Measurements from ENCODE around the gene PTPRT.

The PTPRT gene

DNA sequence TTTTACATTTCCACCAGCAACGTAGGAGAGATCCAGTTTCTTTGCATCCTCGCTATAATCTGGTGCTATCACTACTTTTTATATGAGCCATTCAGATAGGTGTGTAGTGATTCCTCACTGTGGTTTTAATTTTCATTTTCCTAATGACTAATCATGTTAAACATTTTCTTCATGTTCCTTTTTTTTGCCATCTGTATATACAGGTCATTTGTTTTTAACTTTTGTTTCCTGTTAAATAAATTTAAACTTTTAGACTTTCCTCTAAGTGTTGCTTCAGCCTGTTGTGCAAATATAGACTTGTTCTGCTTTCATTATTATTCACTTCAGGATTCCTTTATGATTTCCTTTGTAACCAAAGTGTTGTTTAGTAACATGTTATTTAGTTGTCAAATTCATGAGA, 697.4 kb downstream of the PTPRT start:
- H3K4me3 ChIP-seq (ENCODE audit: low read depth, low read length): no peak overlapping the region
- H2AFZ ChIP-seq (ENCODE audit: low read length, unreplicated experiment): no peak overlapping the region
- no peaks in the 10 kb centered on the region for H3K36me3 ChIP-seq (ENCODE audit: insufficient read depth, low read length)
- no peak overlapping the region for H3K27ac ChIP-seq (ENCODE audit: low read depth, low read length)
- H3K27me3 ChIP-seq (ENCODE audit: insufficient read depth, low read length): no peaks in the 10 kb centered on the region
- no peaks in the 10 kb centered on the region for H3K4me1 ChIP-seq (ENCODE audit: control insufficient read depth, insufficient read depth, low read length, unreplicated experiment)
- H3K79me2 ChIP-seq (ENCODE audit: control insufficient read depth, insufficient read depth, low read length, unreplicated experiment): no peaks in the 10 kb centered on the region

DNA sequence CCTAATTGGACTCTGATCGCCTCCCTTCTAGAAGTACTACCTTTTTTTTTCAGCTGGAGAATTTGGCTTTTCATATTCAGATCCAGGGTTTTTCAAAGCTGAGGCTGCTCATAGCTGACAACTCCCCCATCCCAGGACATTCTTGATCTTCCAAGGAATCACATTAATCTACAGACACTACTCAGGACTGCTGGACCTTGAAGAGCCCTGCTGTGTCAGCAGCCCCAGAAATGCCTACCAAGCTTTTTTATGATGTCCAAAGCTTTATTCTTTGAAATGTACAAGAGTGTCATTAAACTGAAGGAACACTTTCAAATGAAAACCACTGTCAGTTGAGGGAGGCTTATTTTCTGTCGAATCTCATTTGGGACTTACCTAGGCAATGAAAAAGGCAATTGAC, 704.1 kb downstream of the PTPRT start:
- Histone ChIP-seq H3K79me2 (ENCODE audit: control insufficient read depth, insufficient read depth, low read length, unreplicated experiment) (no peaks in the 10 kb centered on the region), H3K4me1 (ENCODE audit: control insufficient read depth, insufficient read depth, low read length, unreplicated experiment) (no peaks in the 10 kb centered on the region), H3K27me3 (ENCODE audit: insufficient read depth, low read length) (no peaks in the 10 kb centered on the region), H2AFZ (ENCODE audit: low read length, unreplicated experiment) (no peak overlapping the region), H3K4me3 (ENCODE audit: low read depth, low read length) (no peak overlapping the region), H3K36me3 (ENCODE audit: insufficient read depth, low read length) (no peaks in the 10 kb centered on the region), H3K27ac (ENCODE audit: low read depth, low read length) (no peak overlapping the region)

DNA sequence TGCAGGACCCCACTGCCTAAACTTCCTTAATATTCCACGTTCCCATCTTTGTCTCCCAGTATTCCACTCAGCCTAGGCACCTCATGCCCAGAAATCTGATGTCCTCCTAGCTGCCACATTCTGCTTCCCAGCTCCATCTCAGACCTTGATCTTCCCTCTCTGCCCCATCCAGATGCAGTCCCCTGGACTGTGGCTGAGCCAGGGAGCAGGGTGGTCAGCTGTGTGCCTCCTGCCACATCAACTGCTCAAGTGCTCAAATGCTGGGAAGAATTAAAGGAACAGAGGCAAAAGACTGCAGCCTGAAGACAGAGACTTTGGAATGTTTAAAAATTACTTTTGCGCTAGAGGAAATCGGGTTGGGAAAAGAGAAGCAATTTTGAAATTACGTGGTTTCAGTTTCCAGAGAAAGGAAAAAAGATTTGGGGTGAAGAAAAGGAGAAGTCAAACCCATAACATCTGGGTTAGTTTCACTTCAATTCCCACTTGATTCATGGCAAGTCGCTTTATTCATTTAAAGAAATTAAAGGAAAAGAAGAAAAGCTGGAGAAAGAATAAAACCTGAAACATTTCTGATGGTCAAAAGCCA, 704.8 kb downstream of the PTPRT start:
- Histone ChIP-seq H3K36me3 (ENCODE audit: insufficient read depth, low read length) (no peaks in the 10 kb centered on the region), H3K4me1 (ENCODE audit: control insufficient read depth, insufficient read depth, low read length, unreplicated experiment) (no peaks in the 10 kb centered on the region), H3K4me3 (ENCODE audit: low read depth, low read length) (no peak overlapping the region), H3K27ac (ENCODE audit: low read depth, low read length) (no peak overlapping the region), H3K79me2 (ENCODE audit: control insufficient read depth, insufficient read depth, low read length, unreplicated experiment) (no peaks in the 10 kb centered on the region), H2AFZ (ENCODE audit: low read length, unreplicated experiment) (no peak overlapping the region), H3K27me3 (ENCODE audit: insufficient read depth, low read length) (no peaks in the 10 kb centered on the region)

DNA sequence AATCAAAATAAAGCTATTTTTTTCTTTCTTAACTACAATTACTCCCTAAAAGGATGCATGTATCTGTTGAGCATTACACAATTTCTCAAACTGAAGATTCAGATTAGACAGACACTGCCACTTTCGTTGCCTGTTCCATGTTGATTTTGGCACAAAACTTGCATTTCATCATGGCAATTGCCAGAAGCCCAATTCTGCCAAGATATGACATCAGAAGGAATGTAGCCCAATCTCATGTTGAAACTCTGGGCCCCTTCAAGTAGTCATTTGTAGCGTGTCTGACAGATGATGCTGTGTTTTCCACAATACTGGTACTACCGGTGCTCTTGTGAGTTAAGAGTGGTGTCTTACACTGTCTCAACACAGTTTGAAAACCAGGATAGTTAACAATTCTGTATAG, 705.4 kb downstream of the PTPRT start:
- Histone ChIP-seq H3K79me2 (ENCODE audit: control insufficient read depth, insufficient read depth, low read length, unreplicated experiment) (no peaks in the 10 kb centered on the region), H3K36me3 (ENCODE audit: insufficient read depth, low read length) (no peaks in the 10 kb centered on the region), H3K4me3 (ENCODE audit: low read depth, low read length) (no peak overlapping the region), H3K27me3 (ENCODE audit: insufficient read depth, low read length) (no peaks in the 10 kb centered on the region), H3K4me1 (ENCODE audit: control insufficient read depth, insufficient read depth, low read length, unreplicated experiment) (no peaks in the 10 kb centered on the region), H2AFZ (ENCODE audit: low read length, unreplicated experiment) (no peak overlapping the region), H3K27ac (ENCODE audit: low read depth, low read length) (no peak overlapping the region)

DNA sequence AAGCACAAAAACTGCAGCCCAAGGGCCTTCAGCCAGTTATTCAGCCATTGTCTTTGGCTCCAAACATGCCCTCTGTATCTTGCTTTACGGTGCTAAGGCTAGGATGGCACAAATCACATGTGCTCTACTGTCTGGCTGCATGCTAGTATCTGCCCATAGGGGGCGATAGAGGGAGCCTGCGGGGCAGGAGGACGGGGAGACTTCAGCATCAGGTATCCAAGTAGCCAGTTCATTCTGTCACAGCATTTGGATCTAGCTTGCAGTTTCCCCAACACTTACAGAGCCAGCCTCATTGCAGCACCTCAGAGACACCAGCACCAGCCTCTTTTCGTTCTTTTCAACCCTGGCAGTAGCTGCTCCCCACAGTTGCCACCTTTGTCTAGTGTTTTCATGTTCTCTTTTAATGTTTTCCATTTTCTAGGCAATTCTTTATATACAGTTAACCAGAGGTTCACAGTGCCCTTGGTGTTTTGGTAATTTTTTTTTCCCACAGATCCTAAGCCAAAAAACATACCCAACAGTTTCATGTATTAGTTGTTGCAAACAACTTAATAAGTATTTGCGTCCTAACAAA, 705.9 kb downstream of the PTPRT start:
- no peaks in the 10 kb centered on the region for H3K36me3 ChIP-seq (ENCODE audit: insufficient read depth, low read length)
- H3K27me3 ChIP-seq (ENCODE audit: insufficient read depth, low read length): no peaks in the 10 kb centered on the region
- H3K79me2 ChIP-seq (ENCODE audit: control insufficient read depth, insufficient read depth, low read length, unreplicated experiment): no peaks in the 10 kb centered on the region
- no peaks in the 10 kb centered on the region for H3K4me1 ChIP-seq (ENCODE audit: control insufficient read depth, insufficient read depth, low read length, unreplicated experiment)
- H2AFZ ChIP-seq (ENCODE audit: low read length, unreplicated experiment): no peak overlapping the region
- no peak overlapping the region for H3K27ac ChIP-seq (ENCODE audit: low read depth, low read length)
- no peak overlapping the region for H3K4me3 ChIP-seq (ENCODE audit: low read depth, low read length)

DNA sequence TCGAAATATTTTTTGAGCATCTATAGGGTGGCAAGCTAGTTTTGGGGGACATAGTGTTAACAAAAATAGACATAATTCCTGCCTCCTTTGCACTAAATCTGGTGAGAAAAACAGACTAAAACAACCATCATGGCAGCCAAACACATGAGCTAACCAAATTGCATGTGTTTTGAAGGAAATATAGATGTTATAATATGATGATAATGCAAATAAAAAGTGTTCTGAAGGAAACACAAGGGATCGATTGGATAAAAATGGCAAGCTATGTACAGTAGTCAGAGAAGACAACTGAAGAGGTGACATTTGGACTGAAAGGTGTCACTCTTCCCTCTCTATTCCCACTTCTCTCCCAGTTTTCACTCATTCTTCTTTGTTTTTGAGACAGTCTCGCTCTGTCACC, 706.9 kb downstream of the PTPRT start:
- no peaks in the 10 kb centered on the region for H3K79me2 ChIP-seq (ENCODE audit: control insufficient read depth, insufficient read depth, low read length, unreplicated experiment)
- H3K27me3 ChIP-seq (ENCODE audit: insufficient read depth, low read length): no peaks in the 10 kb centered on the region
- H3K36me3 ChIP-seq (ENCODE audit: insufficient read depth, low read length): no peaks in the 10 kb centered on the region
- no peak overlapping the region for H2AFZ ChIP-seq (ENCODE audit: low read length, unreplicated experiment)
- no peak overlapping the region for H3K4me3 ChIP-seq (ENCODE audit: low read depth, low read length)
- H3K4me1 ChIP-seq (ENCODE audit: control insufficient read depth, insufficient read depth, low read length, unreplicated experiment): no peaks in the 10 kb centered on the region
- H3K27ac ChIP-seq (ENCODE audit: low read depth, low read length): no peak overlapping the region

DNA sequence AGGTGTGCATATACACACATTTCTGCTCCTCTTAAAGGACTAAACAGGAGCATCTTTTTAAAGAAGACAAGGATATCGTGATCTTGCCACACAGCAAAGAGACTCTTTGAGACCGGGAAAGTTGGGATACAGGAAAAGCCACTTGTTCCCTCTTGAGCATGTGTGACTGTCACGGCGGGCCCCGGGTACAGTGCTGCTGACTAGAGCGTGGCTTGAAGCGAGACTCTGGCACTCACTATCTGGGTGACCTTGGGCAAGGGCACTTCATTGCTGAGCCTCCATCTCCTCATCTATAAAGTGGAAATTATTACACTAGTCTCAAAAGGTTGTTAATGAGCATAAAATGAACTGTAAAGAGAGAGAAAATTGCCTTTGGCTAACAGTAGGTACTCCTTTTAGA, 713.9 kb downstream of the PTPRT start:
- Histone ChIP-seq H3K27ac (ENCODE audit: low read depth, low read length) (no peak overlapping the region), H3K27me3 (ENCODE audit: insufficient read depth, low read length) (no peaks in the 10 kb centered on the region), H3K36me3 (ENCODE audit: insufficient read depth, low read length) (no peaks in the 10 kb centered on the region), H3K4me1 (ENCODE audit: control insufficient read depth, insufficient read depth, low read length, unreplicated experiment) (no peaks in the 10 kb centered on the region), H3K4me3 (ENCODE audit: low read depth, low read length) (no peak overlapping the region), H3K79me2 (ENCODE audit: control insufficient read depth, insufficient read depth, low read length, unreplicated experiment) (no peaks in the 10 kb centered on the region), H2AFZ (ENCODE audit: low read length, unreplicated experiment) (no peak overlapping the region)

DNA sequence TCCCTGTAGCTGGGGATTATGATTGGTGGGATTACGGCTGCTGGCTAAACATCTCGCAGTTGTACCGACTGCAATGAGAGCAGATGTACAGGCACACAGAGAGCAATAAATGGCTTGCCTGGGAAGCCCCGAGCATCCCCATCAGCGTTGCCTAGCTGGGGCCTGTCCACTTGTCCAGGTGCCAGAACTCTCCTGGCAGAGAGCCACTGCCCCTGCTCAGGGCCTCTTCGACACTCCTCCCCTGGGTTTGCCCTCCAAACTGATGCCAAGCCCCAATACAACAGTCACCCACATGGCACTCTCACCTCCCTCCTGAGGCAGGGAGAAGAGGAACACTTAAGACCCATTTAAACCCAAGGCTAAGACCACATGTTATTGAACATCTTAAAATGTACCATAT, 715.1 kb downstream of the PTPRT start:
- Histone ChIP-seq H3K36me3 (ENCODE audit: insufficient read depth, low read length) (no peaks in the 10 kb centered on the region), H2AFZ (ENCODE audit: low read length, unreplicated experiment) (no peak overlapping the region), H3K4me1 (ENCODE audit: control insufficient read depth, insufficient read depth, low read length, unreplicated experiment) (no peaks in the 10 kb centered on the region), H3K27me3 (ENCODE audit: insufficient read depth, low read length) (no peaks in the 10 kb centered on the region), H3K79me2 (ENCODE audit: control insufficient read depth, insufficient read depth, low read length, unreplicated experiment) (no peaks in the 10 kb centered on the region), H3K27ac (ENCODE audit: low read depth, low read length) (no peak overlapping the region), H3K4me3 (ENCODE audit: low read depth, low read length) (no peak overlapping the region)

DNA sequence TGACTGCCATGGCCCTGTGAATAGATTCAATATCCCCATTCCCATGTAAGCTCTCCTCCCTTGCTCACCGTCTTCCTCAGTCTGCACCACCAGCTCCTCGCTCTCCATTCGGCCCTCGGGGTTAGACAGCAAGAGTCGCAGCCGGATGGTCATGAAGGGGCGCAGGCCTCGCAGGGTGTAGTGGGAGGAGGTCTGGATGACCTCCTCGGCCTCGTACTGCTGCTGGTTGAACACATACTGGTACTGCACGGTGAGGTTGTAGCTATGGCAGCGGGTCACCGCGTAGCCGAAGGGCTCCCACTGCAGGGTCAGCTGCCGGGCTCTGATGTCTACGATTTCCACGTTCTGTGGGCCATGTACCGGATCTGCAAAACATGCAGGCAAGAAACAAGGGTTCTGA, 717.5 kb downstream of the PTPRT start:
- H2AFZ ChIP-seq (ENCODE audit: low read length, unreplicated experiment): no peak overlapping the region
- H3K36me3 ChIP-seq (ENCODE audit: insufficient read depth, low read length): no peaks in the 10 kb centered on the region
- no peak overlapping the region for H3K4me3 ChIP-seq (ENCODE audit: low read depth, low read length)
- H3K27ac ChIP-seq (ENCODE audit: low read depth, low read length): no peak overlapping the region
- H3K79me2 ChIP-seq (ENCODE audit: control insufficient read depth, insufficient read depth, low read length, unreplicated experiment): no peaks in the 10 kb centered on the region
- no peaks in the 10 kb centered on the region for H3K27me3 ChIP-seq (ENCODE audit: insufficient read depth, low read length)
- H3K4me1 ChIP-seq (ENCODE audit: control insufficient read depth, insufficient read depth, low read length, unreplicated experiment): no peaks in the 10 kb centered on the region

DNA sequence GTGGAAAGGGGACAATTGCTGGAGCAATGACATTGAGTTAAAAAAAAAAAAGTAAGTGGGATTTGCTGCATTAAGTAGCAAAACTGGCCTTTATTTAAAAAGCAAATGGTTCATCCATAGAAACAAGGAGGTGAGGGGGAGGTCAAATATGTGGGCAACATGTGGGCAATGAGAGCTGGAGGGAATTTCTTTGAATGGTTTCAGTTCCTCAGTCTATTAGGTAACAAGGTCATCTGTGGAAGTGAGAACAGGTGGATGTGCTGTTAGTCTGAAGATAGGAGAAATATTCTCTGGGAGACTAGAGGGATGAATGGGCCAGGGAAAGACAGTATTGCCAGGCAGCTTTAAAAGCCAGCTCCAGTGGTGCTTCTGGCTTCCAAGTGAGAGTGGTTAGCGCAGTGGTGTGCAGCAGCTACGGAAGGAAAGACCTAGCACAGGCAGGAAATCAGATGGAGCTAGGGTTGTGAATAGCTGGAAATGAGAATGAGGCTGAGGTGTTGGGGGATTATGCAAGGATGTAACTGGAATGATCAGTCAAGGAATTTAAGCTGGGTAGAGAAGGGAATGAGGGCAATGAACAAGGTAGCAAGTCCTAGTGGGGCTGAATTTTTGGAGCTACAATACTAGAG, 727.6 kb downstream of the PTPRT start:
- no peaks in the 10 kb centered on the region for H3K27me3 ChIP-seq (ENCODE audit: insufficient read depth, low read length)
- no peak overlapping the region for H2AFZ ChIP-seq (ENCODE audit: low read length, unreplicated experiment)
- H3K4me3 ChIP-seq (ENCODE audit: low read depth, low read length): no peak overlapping the region
- no peak overlapping the region for H3K27ac ChIP-seq (ENCODE audit: low read depth, low read length)
- H3K4me1 ChIP-seq (ENCODE audit: control insufficient read depth, insufficient read depth, low read length, unreplicated experiment): no peaks in the 10 kb centered on the region
- no peaks in the 10 kb centered on the region for H3K79me2 ChIP-seq (ENCODE audit: control insufficient read depth, insufficient read depth, low read length, unreplicated experiment)
- H3K36me3 ChIP-seq (ENCODE audit: insufficient read depth, low read length): no peaks in the 10 kb centered on the region

DNA sequence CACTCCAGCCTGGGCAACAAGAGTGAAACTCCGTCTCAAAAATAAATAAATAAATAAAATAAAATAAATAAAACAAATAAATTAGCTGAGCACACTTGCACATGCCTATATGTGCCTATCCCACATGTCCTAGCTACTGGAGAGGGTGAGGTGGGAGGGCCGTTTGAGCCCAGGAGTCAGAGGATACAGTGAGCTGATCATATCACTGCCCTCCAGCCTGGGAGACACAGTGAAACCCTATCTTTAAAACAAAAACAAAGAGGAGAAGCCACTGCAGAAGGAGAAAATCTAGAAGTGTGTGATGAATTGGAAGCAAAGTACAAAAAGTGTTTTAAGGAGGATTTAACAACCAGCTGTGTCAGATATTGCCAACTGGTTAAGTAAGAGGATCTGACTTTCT, 728.4 kb downstream of the PTPRT start:
- no peak overlapping the region for H3K27ac ChIP-seq (ENCODE audit: low read depth, low read length)
- no peaks in the 10 kb centered on the region for H3K79me2 ChIP-seq (ENCODE audit: control insufficient read depth, insufficient read depth, low read length, unreplicated experiment)
- H3K27me3 ChIP-seq (ENCODE audit: insufficient read depth, low read length): no peaks in the 10 kb centered on the region
- no peak overlapping the region for H3K4me3 ChIP-seq (ENCODE audit: low read depth, low read length)
- H3K36me3 ChIP-seq (ENCODE audit: insufficient read depth, low read length): no peaks in the 10 kb centered on the region
- H3K4me1 ChIP-seq (ENCODE audit: control insufficient read depth, insufficient read depth, low read length, unreplicated experiment): no peaks in the 10 kb centered on the region
- no peak overlapping the region for H2AFZ ChIP-seq (ENCODE audit: low read length, unreplicated experiment)
